Measurements from ENCODE around the gene XRN1. TPM values are rescaled to one million over a fixed set of nuclear protein-coding genes. Genes with fewer than 3 reads are reported as not detected.

Gene XRN1
- total RNA-seq, 1 donor from 2014 or later, result 47.9 TPM

DNA sequence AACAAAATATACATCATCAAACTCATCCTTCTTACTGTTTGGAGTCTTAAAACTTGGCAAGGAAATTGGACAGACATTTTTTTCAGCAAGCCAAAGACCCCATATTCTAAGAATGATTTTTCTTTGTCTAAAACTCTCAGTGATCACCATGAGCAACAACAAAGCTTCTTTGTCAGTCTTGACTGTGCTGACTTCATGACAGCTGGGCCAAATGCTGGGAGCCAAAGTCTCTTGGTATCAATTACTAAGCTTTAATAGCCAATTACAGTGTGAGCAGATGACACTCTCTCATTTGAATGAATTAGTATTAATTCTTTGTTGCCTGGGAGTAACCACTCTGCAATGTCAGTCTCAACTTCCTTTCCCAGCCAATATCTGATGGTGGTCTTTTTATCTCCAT, 174.3 kb downstream of the XRN1 start:
- Mint-ChIP-seq H3K4me3 (no peak overlapping the region), H3K27me3 (ENCODE audit: low read depth) (no peaks in the 10 kb centered on the region), H3K9me3 (peaks cover 9% of the 10 kb centered on the region), H3K27ac (no peak overlapping the region), H3K4me1 (peaks cover 3% of the 10 kb centered on the region), H3K36me3 (no peaks in the 10 kb centered on the region)
- TF ChIP-seq, protein P1, sequence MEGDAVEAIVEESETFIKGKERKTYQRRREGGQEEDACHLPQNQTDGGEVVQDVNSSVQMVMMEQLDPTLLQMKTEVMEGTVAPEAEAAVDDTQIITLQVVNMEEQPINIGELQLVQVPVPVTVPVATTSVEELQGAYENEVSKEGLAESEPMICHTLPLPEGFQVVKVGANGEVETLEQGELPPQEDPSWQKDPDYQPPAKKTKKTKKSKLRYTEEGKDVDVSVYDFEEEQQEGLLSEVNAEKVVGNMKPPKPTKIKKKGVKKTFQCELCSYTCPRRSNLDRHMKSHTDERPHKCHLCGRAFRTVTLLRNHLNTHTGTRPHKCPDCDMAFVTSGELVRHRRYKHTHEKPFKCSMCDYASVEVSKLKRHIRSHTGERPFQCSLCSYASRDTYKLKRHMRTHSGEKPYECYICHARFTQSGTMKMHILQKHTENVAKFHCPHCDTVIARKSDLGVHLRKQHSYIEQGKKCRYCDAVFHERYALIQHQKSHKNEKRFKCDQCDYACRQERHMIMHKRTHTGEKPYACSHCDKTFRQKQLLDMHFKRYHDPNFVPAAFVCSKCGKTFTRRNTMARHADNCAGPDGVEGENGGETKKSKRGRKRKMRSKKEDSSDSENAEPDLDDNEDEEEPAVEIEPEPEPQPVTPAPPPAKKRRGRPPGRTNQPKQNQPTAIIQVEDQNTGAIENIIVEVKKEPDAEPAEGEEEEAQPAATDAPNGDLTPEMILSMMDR (IDR thresholded peaks at IDR 0.05; ENCODE audit: unreplicated experiment), result no peak
- DNase-seq (ENCODE audit: low spot score in 2 of 2, unreplicated experiment in 2 of 2), result no peak

DNA sequence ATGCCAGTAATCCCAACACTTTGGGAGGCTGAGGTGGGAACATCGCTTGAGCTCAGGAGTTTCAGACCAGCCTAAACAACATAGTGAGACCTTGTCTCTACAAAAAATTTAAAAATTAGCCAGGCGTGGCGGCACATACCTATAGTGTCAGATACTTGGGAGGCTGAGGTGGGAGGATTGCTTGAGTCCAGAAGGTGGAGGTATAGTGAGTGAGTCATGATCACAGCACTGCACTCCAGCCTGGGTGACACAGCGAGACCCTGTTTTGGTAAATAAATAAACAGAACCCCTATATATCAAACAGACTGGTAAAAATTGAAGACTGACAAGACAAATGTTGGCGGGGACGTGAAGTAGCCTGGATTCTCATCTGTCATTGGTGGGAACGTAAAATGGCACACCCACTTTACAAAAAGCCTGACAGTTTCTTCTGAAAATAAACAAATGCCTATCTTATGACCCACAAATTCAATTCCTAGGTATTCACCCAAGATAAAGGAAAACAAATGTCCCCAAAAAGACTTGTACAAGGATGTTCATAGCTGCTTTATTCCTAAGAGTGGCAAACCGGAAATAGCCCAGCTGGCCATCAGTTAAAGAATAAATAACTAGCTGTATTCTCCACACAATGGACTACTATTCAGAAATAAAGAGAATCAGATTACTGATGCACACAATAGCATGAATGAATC, 175.5 kb downstream of the XRN1 start:
- TF ChIP-seq, protein P1 (IDR thresholded peaks at IDR 0.05; ENCODE audit: unreplicated experiment), result no peak
- Mint-ChIP-seq H3K36me3 (no peaks in the 10 kb centered on the region), H3K4me3 (no peak overlapping the region), H3K4me1 (peaks cover 3% of the 10 kb centered on the region), H3K9me3 (peaks cover 9% of the 10 kb centered on the region), H3K27me3 (ENCODE audit: low read depth) (no peaks in the 10 kb centered on the region), H3K27ac (no peak overlapping the region)
- DNase-seq (ENCODE audit: low spot score in 2 of 2, unreplicated experiment in 2 of 2), result no peak

DNA sequence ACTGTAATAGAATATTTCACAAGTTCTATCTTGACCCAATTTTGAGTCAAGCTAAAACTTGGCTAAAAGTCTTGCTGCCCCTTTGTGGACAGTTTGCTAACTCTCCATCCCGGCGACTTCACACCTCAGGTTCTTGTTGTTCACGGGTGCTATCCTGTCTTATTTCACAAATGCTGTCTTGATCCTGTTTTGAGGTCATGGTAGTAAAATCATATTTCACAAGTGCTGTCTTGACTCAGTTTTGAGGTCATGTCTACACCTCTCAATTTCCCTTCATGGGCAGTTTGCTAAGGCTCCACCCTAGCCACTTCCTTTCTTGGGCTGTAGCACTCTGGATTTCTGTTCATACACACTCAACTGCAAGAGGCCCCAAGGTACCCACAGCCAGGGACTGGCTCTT, 177.4 kb downstream of the XRN1 start:
- Mint-ChIP-seq H3K4me1 (no peaks in the 10 kb centered on the region), H3K27ac (no peak overlapping the region), H3K9me3 (peaks cover 9% of the 10 kb centered on the region), H3K27me3 (ENCODE audit: low read depth) (no peaks in the 10 kb centered on the region), H3K36me3 (no peaks in the 10 kb centered on the region), H3K4me3 (no peak overlapping the region)
- TF ChIP-seq, protein P1 (IDR thresholded peaks at IDR 0.05; ENCODE audit: unreplicated experiment), result no peak
- DNase-seq (ENCODE audit: low spot score in 2 of 2, unreplicated experiment in 2 of 2), result no peak

GRCh38 chr3:142269767-142270166, 178.1 kb downstream of the XRN1 start:
- DNase-seq (ENCODE audit: low spot score in 2 of 2, unreplicated experiment in 2 of 2), result no peak
- TF ChIP-seq, protein P1 (IDR thresholded peaks at IDR 0.05; ENCODE audit: unreplicated experiment), result no peak
- no peaks in the 10 kb centered on the region for H3K4me1 Mint-ChIP-seq
- H3K9me3 Mint-ChIP-seq, result peaks cover 14% of the 10 kb centered on the region
- no peaks in the 10 kb centered on the region for H3K36me3 Mint-ChIP-seq
- H3K27ac Mint-ChIP-seq, result no peak overlapping the region
- H3K27me3 Mint-ChIP-seq (ENCODE audit: low read depth), result no peaks in the 10 kb centered on the region
- H3K4me3 Mint-ChIP-seq, result no peak overlapping the region

- TF ChIP-seq, protein P1 (IDR thresholded peaks at IDR 0.05; ENCODE audit: unreplicated experiment), result no peak
- H3K36me3 Mint-ChIP-seq, result no peaks in the 10 kb centered on the region
- H3K27me3 Mint-ChIP-seq (ENCODE audit: low read depth), result no peaks in the 10 kb centered on the region
- no peak overlapping the region for H3K4me3 Mint-ChIP-seq
- H3K27ac Mint-ChIP-seq, result no peak overlapping the region
- H3K4me1 Mint-ChIP-seq, result no peaks in the 10 kb centered on the region
- peaks cover 5% of the 10 kb centered on the region for H3K9me3 Mint-ChIP-seq
- DNase-seq (ENCODE audit: low spot score in 2 of 2, unreplicated experiment in 2 of 2), result no peak
Measured at GRCh38 chr3:142268426-142268825, 179.4 kb downstream of the XRN1 start.
